Adrenal gland (tissue), 5 donors: ENCODE results near the gene CORO2A.

Source experiments
- CTCF ChIP-seq, 6 experiments: fragments of 450-650 bp in 4 of 6; fragments of 200-600 bp in 2 of 6; sonication (generic) in 1 of 6; IDR thresholded peaks; 1 replicate in 5 of 6; 2 replicates in 1 of 6; pipeline versions ENCODE4 v1.5.1 to v1.8.0; 2016 to 2021; ENCODE audit warnings: antibody characterized with exemption in 6 of 6, mild to moderate bottlenecking in 2 of 6, moderate library complexity in 1 of 6
- POLR2A ChIP-seq, 2 donors: fragments of 450-650 bp; IDR thresholded peaks; one replicate each; pipeline ENCODE4 v1.6.1; 2017; ENCODE audit warnings: antibody characterized with exemption in 2 of 2, mild to moderate bottlenecking in 2 of 2, moderate library complexity in 1 of 2
- donor health status: DM: no; HTN: no; CAD: no.

- TF ChIP-seq CTCF (IDR thresholded peaks at IDR 0.05) (no peak), POLR2A (IDR thresholded peaks at IDR 0.05) (no peak)
These were observed 8.7 kb upstream of the CORO2A start for GRCh38 chr9:98201102-98201501.
